BLaER1 (cell line): ENCODE results near the gene ATP6AP1.
A peak's percentile ranks its signal among the peaks of the same experiment; 100 is the strongest.

ENCODE experiments used
- H3K27ac ChIP-seq: shearing (Covaris generic); formaldehyde crosslinking; 2 replicates; pipeline ENCODE4 v1.8.1; 2022
- H3K27me3 ChIP-seq: shearing (Covaris generic); formaldehyde crosslinking; 2 replicates; pipeline ENCODE4 v1.8.1; 2022
- H3K36me3 ChIP-seq: shearing (Covaris generic); formaldehyde crosslinking; 2 replicates; pipeline ENCODE4 v1.8.1; 2022
- H3K4me1 ChIP-seq: shearing (Covaris generic); formaldehyde crosslinking; 2 replicates; pipeline ENCODE4 v1.8.1; 2022
- H3K4me2 ChIP-seq: shearing (Covaris generic); formaldehyde crosslinking; 2 replicates; pipeline ENCODE4 v1.8.1; 2022
- H3K4me3 ChIP-seq: shearing (Covaris generic); formaldehyde crosslinking; 2 replicates; pipeline ENCODE4 v1.8.1; 2022
- H3K9ac ChIP-seq: shearing (Covaris generic); formaldehyde crosslinking; 2 replicates; pipeline ENCODE4 v1.8.1; 2022
- H3K9me3 ChIP-seq: shearing (Covaris generic); formaldehyde crosslinking; 2 replicates; pipeline ENCODE4 v1.8.1; 2022
- H4K20me1 ChIP-seq: shearing (Covaris generic); formaldehyde crosslinking; 2 replicates; pipeline ENCODE4 v1.8.1; 2022
- Cebpa-rat ChIP-seq: shearing (Covaris generic); IDR thresholded peaks from 2 replicates; pipeline ENCODE4 v1.8.1; 2022

The ATP6AP1 gene

DNA sequence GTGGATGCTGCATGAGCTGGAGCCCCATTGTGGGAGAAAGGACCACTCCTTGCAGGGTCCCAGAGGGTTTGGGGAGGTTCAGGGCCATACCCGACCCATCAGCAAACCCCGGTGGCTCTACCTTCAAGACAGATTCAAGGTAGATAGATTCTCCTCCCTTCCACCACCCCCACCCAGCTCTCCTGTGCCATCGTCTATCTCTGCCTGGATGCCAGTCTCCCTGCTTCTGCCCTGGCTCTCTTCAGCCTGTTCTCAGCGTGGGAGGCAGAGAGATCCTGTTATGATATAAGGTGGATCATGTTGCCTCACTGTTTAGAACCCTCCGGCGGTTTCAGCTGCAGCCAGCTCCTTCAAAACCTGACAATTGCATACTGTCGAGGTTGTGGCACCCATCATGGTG lies 45.2 kb downstream of the ATP6AP1 start:
- H3K27me3 ChIP-seq, result peaks cover 5% of the 10 kb centered on the region; the same call in 1 of the 2 replicates
- no peak overlapping the region for H3K27ac ChIP-seq
- H3K9ac ChIP-seq, result no peak overlapping the region
- peaks cover 11% of the 10 kb centered on the region; the same call in 1 of the 2 replicates for H3K9me3 ChIP-seq
- peaks cover 18% of the 10 kb centered on the region for H3K4me1 ChIP-seq
- H3K4me3 ChIP-seq, result no peak overlapping the region
- no peak overlapping the region for H3K4me2 ChIP-seq
- H4K20me1 ChIP-seq, result peaks cover 14% of the 10 kb centered on the region; the same call in 1 of the 2 replicates
- TF ChIP-seq Cebpa-rat, result no peak
- H3K36me3 ChIP-seq, result peaks cover 49% of the 10 kb centered on the region

- Histone ChIP-seq H3K4me1 (peaks cover 27% of the 10 kb centered on the region), H3K27ac (no peak overlapping the region), H3K4me3 (no peak overlapping the region), H4K20me1 (0 out of 2 replicates have a peak, but pooled peaks cover 10% of the 10 kb centered on the region), H3K27me3 (peaks cover 25% of the 10 kb centered on the region), H3K4me2 (no peak overlapping the region), H3K9ac (no peak overlapping the region), H3K9me3 (no peaks in the 10 kb centered on the region; the same call in 1 of the 2 replicates), H3K36me3 (peaks cover 17% of the 10 kb centered on the region)
- no peak for TF ChIP-seq Cebpa-rat
Observed at GRCh38 chrX:154476821-154477220, 48.3 kb downstream of the ATP6AP1 start.

GRCh38 chrX:154477891-154478477 lies 49.5 kb downstream of the ATP6AP1 start:
- H4K20me1 ChIP-seq, result peaks cover 18% of the 10 kb centered on the region; the same call in 1 of the 2 replicates
- TF ChIP-seq Cebpa-rat, result no peak
- no peaks in the 10 kb centered on the region; the same call in 1 of the 2 replicates for H3K9me3 ChIP-seq
- peak overlapping the region; percentile 69 for H3K4me3 ChIP-seq
- H3K4me1 ChIP-seq, result peaks cover 38% of the 10 kb centered on the region
- peaks cover 7% of the 10 kb centered on the region; the same call in 1 of the 2 replicates for H3K36me3 ChIP-seq
- H3K9ac ChIP-seq, result peak overlapping the region; percentile 76; the same call in 1 of the 2 replicates
- peaks cover 37% of the 10 kb centered on the region for H3K27me3 ChIP-seq
- 0 out of 2 replicates have a peak overlapping the region, but pooled peaks have one; percentile 81 for H3K27ac ChIP-seq
- H3K4me2 ChIP-seq, result peak overlapping the region; percentile 81

- H3K4me2 ChIP-seq, result peak within 1 kb of the TSS; percentile 81
- H3K9me3 ChIP-seq, result no peaks in the 10 kb centered on the region; the same call in 1 of the 2 replicates
- H3K36me3 ChIP-seq, result peaks cover 6% of the 10 kb centered on the region
- peaks cover 47% of the 10 kb centered on the region for H3K27me3 ChIP-seq
- peaks cover 18% of the 10 kb centered on the region for H4K20me1 ChIP-seq
- H3K4me1 ChIP-seq, result peaks cover 48% of the 10 kb centered on the region
- H3K9ac ChIP-seq, result peak within 1 kb of the TSS; percentile 76
- no peak for TF ChIP-seq Cebpa-rat
- peak within 1 kb of the TSS; percentile 81 for H3K27ac ChIP-seq
- peak within 1 kb of the TSS; percentile 69 for H3K4me3 ChIP-seq
Observed at GRCh38 chrX:154478728-154479622, 50.5 kb downstream of the ATP6AP1 start, which contains the start of gene LAGE3. TSS of gene LAGE3 (minus strand) at chrX:154479281. CDS start at chrX:154478915, 366 bp downstream.

GRCh38 chrX:154481195-154481594 lies 52.7 kb downstream of the ATP6AP1 start:
- Histone ChIP-seq H3K36me3 (peaks cover 20% of the 10 kb centered on the region), H3K27ac (no peak overlapping the region), H3K4me1 (peaks cover 64% of the 10 kb centered on the region), H3K4me2 (no peak overlapping the region), H4K20me1 (peaks cover 34% of the 10 kb centered on the region), H3K9me3 (peaks cover 6% of the 10 kb centered on the region; the same call in 1 of the 2 replicates), H3K9ac (no peak overlapping the region), H3K27me3 (peaks cover 53% of the 10 kb centered on the region), H3K4me3 (no peak overlapping the region)
- no peak for TF ChIP-seq Cebpa-rat

DNA sequence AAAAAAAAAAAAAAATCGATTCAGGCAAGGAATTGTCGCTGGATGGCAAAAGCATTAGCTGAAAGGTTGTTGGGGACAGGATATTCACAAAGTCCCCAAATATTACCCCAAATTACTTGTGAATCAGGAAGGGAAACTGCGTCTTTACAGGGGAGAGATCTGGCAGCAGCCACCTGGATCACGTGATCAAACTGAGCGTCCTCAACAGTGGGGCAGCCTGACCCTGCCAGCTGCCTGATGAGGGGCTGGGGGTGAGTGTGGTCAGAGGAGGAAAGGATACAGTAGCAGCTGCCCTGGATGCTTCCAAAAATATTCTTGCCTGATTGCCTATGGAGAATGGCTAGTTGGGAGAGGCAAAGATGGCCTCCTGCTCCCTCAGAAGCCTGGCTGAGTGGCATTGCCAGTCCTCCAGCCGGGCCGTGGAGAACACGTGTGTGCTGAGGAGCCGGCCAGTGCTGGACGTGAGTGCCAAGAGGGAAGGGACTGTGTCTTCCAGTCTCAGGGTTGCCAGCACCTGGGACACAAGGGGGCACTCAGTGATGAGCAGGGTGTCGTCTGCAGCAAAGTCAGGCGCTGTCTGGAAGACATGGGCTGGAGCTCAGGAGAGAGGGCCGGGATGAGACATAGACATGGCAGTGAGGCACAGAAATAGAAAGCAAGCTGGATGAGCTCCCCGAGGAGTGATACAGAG lies 53.6 kb downstream of the ATP6AP1 start:
- Histone ChIP-seq H3K9me3 (peaks cover 12% of the 10 kb centered on the region; the same call in 1 of the 2 replicates), H3K4me2 (peak overlapping the region; percentile 77), H3K27me3 (peaks cover 48% of the 10 kb centered on the region), H4K20me1 (peaks cover 34% of the 10 kb centered on the region), H3K4me3 (no peak overlapping the region), H3K4me1 (peaks cover 61% of the 10 kb centered on the region), H3K27ac (no peak overlapping the region), H3K36me3 (peaks cover 20% of the 10 kb centered on the region), H3K9ac (no peak overlapping the region)
- no peak for TF ChIP-seq Cebpa-rat

- peak overlapping the region; percentile 38 for H3K27ac ChIP-seq
- peaks cover 19% of the 10 kb centered on the region for H3K9me3 ChIP-seq
- H3K36me3 ChIP-seq, result peaks cover 22% of the 10 kb centered on the region
- H3K4me2 ChIP-seq, result peak overlapping the region; percentile 77
- no peak overlapping the region for H3K4me3 ChIP-seq
- peaks cover 39% of the 10 kb centered on the region for H4K20me1 ChIP-seq
- H3K27me3 ChIP-seq, result peaks cover 48% of the 10 kb centered on the region
- H3K4me1 ChIP-seq, result peaks cover 60% of the 10 kb centered on the region
- no peak for TF ChIP-seq Cebpa-rat
- 0 out of 2 replicates have a peak overlapping the region, but pooled peaks have one; percentile 29 for H3K9ac ChIP-seq
Observed at GRCh38 chrX:154482786-154483185, 54.3 kb downstream of the ATP6AP1 start.

DNA sequence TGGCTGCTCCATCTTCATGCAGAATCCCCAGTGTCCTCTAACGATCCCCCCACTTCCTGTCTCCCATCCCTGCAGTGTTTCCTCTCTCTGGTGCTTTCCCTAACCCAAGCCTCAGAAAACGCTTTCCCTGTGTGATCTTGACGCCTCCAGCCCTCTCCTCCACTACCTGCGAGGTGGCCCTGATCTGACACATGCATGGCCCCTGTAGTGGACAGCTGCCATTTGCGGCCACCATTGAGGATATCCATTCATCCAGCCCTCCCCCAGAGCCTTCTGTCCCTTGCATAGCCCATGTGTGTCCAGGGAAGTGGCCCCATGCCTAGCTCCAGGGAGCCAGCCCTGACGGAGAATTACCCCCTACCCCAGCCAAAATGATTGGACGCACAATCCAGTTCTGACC lies 54.8 kb downstream of the ATP6AP1 start:
- peak overlapping the region; percentile 77 for H3K4me2 ChIP-seq
- peak overlapping the region; percentile 29; the same call in 1 of the 2 replicates for H3K9ac ChIP-seq
- peak overlapping the region; percentile 38 for H3K27ac ChIP-seq
- no peak for TF ChIP-seq Cebpa-rat
- peaks cover 48% of the 10 kb centered on the region for H3K27me3 ChIP-seq
- peaks cover 25% of the 10 kb centered on the region for H3K9me3 ChIP-seq
- no peak overlapping the region for H3K4me3 ChIP-seq
- H4K20me1 ChIP-seq, result peaks cover 40% of the 10 kb centered on the region
- peaks cover 27% of the 10 kb centered on the region for H3K36me3 ChIP-seq
- peaks cover 56% of the 10 kb centered on the region for H3K4me1 ChIP-seq
